Suprapubic skin (tissue), 4 donors: ENCODE results near the gene IZUMO2.

Experiments
- CTCF ChIP-seq, 2 donors: fragments of 200-600 bp in 1 of 2; fragments of 450-650 bp in 1 of 2; sonication (generic) in 1 of 2; IDR thresholded peaks; one replicate each; pipeline ENCODE4 v1.5.1; 2016 to 2019; ENCODE audit warnings: antibody characterized with exemption in 2 of 2, mild to moderate bottlenecking in 1 of 2, moderate library complexity in 1 of 2
- POLR2A ChIP-seq, 2 donors: fragments of 450-650 bp; IDR thresholded peaks; one replicate each; pipeline ENCODE4 v1.6.1; 2017; ENCODE audit warnings: antibody characterized with exemption in 2 of 2, mild to moderate bottlenecking in 2 of 2, moderate library complexity in 2 of 2
- POLR2AphosphoS5 ChIP-seq, 3 donors: sonication (generic); formaldehyde crosslinking; IDR thresholded peaks; one replicate each; pipeline ENCODE4 v1.6.1; 2017; ENCODE audit warnings: antibody characterized with exemption in 3 of 3

- TF ChIP-seq CTCF (IDR thresholded peaks at IDR 0.05) (no peak), POLR2A (IDR thresholded peaks at IDR 0.05) (no peak), POLR2AphosphoS5 (IDR thresholded peaks at IDR 0.05) (no peak)
Observed at GRCh38 chr19:50173127-50173526, 10.0 kb upstream of the IZUMO2 start.
